GM21529 (cell line): ENCODE data around the gene SNAPC5.
"Not testable (repeated sequence)": the region's sequence is repeated elsewhere in the genome, so short reads cannot be mapped to it uniquely, and the experiment has no call there.

Experiments used
- ATAC-seq: cut with Tn5 transposase; IDR thresholded peaks from one replicate; pipeline ENCODE4 v1.9.1; 2021; ENCODE audit not compliant: unreplicated experiment

The SNAPC5 gene

DNA sequence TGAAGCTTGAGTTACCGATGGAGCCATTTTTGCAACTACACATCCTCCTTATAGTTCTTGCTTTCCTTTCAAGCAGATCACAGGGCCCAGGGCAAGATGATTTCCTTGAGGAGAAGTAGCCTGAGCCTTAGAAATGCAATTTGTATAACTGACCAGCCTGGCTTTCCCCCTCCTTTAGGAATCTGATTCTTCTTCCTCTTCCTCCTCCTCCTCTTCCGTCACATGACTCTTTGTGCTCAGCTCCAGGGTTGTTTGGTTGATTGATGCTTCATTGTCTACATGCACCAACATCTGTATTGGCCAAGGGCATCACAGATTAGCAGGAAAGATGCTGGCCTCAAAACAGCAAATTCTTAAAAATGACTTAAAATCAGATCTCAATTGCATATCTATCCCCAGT lies 3.3 kb downstream of the SNAPC5 start:
- ATAC-seq: no peak

GRCh38 chr15:66491846-66492245 lies 5.7 kb downstream of the SNAPC5 start:
- no peak for ATAC-seq

DNA sequence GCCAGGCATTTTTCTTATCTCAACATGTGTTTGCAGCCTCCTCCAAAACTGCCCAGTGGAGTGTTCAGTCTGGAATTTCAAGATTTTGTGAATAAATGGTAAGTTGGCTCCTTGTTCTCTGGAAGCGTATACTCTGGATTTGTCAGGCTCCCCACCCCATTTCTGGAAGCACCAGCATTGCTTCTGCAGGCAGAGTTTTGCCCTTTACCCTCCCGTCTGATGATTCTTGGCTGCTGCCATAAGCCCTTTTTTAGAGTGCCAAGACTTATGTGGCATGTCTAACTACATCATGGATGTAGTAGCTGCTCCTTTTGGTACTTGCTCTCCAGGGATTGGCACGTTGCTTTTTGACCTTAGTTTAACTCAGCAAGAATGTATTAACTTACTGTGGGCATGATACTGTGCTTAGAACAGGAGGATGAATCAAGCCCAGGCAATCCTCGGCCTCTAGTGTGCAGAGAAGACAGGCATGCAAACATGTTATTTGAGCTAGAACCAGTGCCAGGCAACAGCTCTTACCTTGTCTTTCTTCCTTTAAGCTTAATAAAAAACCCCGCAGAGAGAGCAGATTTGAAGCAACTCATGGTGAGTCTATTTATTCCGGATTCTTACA lies 8.3 kb downstream of the SNAPC5 start:
- ATAC-seq: no peak

- no peak for ATAC-seq
These were observed 9.0 kb downstream of the SNAPC5 start for GRCh38 chr15:66488525-66488924.

GRCh38 chr15:66486887-66487286 lies 10.7 kb downstream of the SNAPC5 start:
- ATAC-seq: no peak

GRCh38 chr15:66484539-66485112 lies 12.9 kb downstream of the SNAPC5 start:
- no peak for ATAC-seq

GRCh38 chr15:66483131-66483566 lies 14.4 kb downstream of the SNAPC5 start:
- no peak for ATAC-seq

- no peak for ATAC-seq
These were observed 15.0 kb downstream of the SNAPC5 start for GRCh38 chr15:66482539-66482938.

- ATAC-seq: no peak
These were observed 16.3 kb downstream of the SNAPC5 start for GRCh38 chr15:66481107-66481856.

- no peak for ATAC-seq
These were observed 17.3 kb downstream of the SNAPC5 start for GRCh38 chr15:66480267-66480666.

GRCh38 chr15:66477011-66477410 lies 20.6 kb downstream of the SNAPC5 start:
- no peak for ATAC-seq

- no peak for ATAC-seq
These were observed 21.0 kb downstream of the SNAPC5 start for GRCh38 chr15:66476535-66476934.

- ATAC-seq: no peak
These were observed 22.6 kb downstream of the SNAPC5 start for GRCh38 chr15:66474963-66475362.

DNA sequence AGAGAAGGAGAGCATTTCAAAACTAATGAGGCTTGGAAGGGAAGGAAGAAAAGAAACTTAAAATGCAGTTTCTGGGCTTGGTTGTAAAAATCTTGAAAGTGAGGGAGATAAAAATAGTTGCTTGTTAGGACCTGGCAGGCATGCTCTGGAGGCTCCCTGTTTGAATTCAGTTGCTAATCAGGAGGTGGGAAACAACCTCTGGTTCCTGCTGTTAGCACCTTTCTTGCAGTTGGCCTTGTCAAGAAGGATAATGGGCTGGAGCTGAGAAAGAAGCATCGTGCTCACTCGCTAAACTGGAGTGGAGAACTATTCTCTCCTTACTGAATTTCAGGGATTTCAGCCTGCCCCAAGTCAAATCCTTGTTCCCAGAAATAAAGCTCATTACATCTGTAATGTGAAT lies 23.4 kb downstream of the SNAPC5 start:
- no peak for ATAC-seq

- peak; percentile 86 for ATAC-seq
These were observed 25.2 kb downstream of the SNAPC5 start for GRCh38 chr15:66472176-66472999.

DNA sequence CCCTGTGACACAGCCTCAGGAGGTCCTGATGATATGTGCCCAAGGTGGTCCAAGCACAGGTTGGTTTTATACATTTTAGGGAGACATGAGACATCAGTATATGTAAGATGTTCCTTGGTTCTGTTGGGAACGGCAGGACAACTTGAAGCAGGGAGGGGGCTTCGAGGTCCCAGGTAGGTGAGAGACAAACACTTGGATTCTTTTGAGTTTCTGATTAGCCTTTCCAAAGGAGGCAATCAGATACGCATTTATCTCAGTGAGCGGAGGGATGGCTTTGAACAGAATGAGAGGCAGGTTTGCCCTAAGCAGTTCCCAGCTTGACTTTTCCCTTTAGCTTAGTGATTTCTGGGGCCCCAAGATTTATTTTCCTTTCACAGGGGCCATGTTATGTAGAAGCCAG lies 26.7 kb downstream of the SNAPC5 start:
- ATAC-seq: not testable (repeated sequence)

- not testable (repeated sequence) for ATAC-seq
These were observed 30.2 kb downstream of the SNAPC5 start for GRCh38 chr15:66467162-66468040.

DNA sequence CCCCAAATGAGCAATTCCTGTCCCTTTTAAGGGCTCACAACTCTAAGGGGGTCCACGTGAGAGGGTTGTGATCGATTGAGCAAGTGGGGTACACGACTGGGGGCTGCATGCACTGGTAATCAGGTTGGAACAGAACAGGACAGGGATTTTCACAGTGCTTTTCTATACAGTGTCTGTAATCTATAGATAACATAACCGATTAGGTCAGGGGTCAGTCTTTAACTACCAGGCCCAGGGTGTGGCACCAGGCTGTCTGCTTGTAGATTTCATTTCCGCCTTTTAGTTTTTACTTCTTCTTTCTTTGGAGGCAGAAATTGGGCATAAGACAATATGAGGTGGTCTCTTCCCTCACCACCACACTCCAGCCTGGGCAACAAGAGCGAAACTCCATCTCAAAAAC lies 32.3 kb downstream of the SNAPC5 start:
- not testable (repeated sequence) for ATAC-seq

GRCh38 chr15:66462627-66463026 lies 34.9 kb downstream of the SNAPC5 start:
- no peak for ATAC-seq

GRCh38 chr15:66461917-66462316 lies 35.6 kb downstream of the SNAPC5 start:
- ATAC-seq: no peak
